ENCODE data around the gene RFPL2. TPM values are rescaled to one million over a fixed set of nuclear protein-coding genes. Genes with fewer than 3 reads are reported as not detected.

Gene RFPL2
- total and polyA plus RNA-seq, 2 of the 13 experiments (the other 11 are each of a cell fraction or from before 2014, with no cell fraction given), result not detected

GRCh38 chr22:32204856-32205722 is at the start of gene RFPL2 (continued):
- TF ChIP-seq MNT (IDR thresholded peaks at IDR 0.05) (no peak), ZNF282 (IDR thresholded peaks at IDR 0.05; ENCODE audit: partially characterized antibody) (no peak), GFI1 (CRISPR knock-in tag; IDR thresholded peaks at IDR 0.05; ENCODE audit: borderline replicate concordance) (no peak), MED8 (CRISPR knock-in tag; IDR thresholded peaks at IDR 0.05; ENCODE audit: insufficient replicate concordance) (no peak), ZBTB4 (CRISPR knock-in tag; IDR thresholded peaks at IDR 0.05; ENCODE audit: borderline replicate concordance) (no peak), NR0B2 (CRISPR knock-in tag; IDR thresholded peaks at IDR 0.05) (no peak), ZNF597 (CRISPR knock-in tag; IDR thresholded peaks at IDR 0.05) (no peak), ATF3 (CRISPR knock-in tag; IDR thresholded peaks at IDR 0.05) (0 out of 2 replicates have a peak, but pooled peaks have one; percentile 26), EP300 (IDR thresholded peaks at IDR 0.05; ENCODE audit: low read depth in 2 of 2, low read length in 2 of 2) (no peak), EP300 (CRISPR knock-in tag; IDR thresholded peaks at IDR 0.05; ENCODE audit: borderline replicate concordance) (no peak), ZFX (CRISPR knock-in tag; IDR thresholded peaks at IDR 0.05; ENCODE audit: low read depth) (peak; percentile 55), RCOR2 (CRISPR knock-in tag; IDR thresholded peaks at IDR 0.05) (no peak), KDM6A (CRISPR knock-in tag; IDR thresholded peaks at IDR 0.05; ENCODE audit: low read depth) (no peak), PCBP1 (IDR thresholded peaks at IDR 0.05; ENCODE audit: borderline replicate concordance, low read depth, low read length) (no peak), ZNF121 (CRISPR knock-in tag; IDR thresholded peaks at IDR 0.05) (no peak), AKAP8 (CRISPR knock-in tag; IDR thresholded peaks at IDR 0.05) (no peak), ZBTB37 (CRISPR knock-in tag; IDR thresholded peaks at IDR 0.05) (no peak), ZNF331 (CRISPR knock-in tag; IDR thresholded peaks at IDR 0.05) (no peak), ZNF605 (CRISPR knock-in tag; IDR thresholded peaks at IDR 0.05) (no peak), SPEN (CRISPR knock-in tag; IDR thresholded peaks at IDR 0.05; ENCODE audit: low read depth) (0 out of 2 replicates have a peak, but pooled peaks have one; percentile 41), ZNF550 (CRISPR knock-in tag; IDR thresholded peaks at IDR 0.05; ENCODE audit: borderline replicate concordance) (no peak)

Measured in HepG2 (cell line).